Activated CD8-positive, alpha-beta memory T cell treated with anti-CD3 and anti-CD28 coated beads, Interleukin-2, amount 50 U/mL, for 48 hours (primary cell): Measurements from ENCODE around the gene SPAG5.

Source experiments
- DNase-seq: peaks from one replicate; pipeline ENCODE4 v3.0.0-alpha.2; 2020

The SPAG5 gene

GRCh38 chr17:28570716-28571360, 28.0 kb downstream of the SPAG5 start:
- DNase-seq: peak; percentile 78

- DNase-seq: no peak
Measured at GRCh38 chr17:28569446-28569845, 29.4 kb downstream of the SPAG5 start.

- no peak for DNase-seq
Measured at GRCh38 chr17:28567604-28568003, 31.2 kb downstream of the SPAG5 start.

- no peak for DNase-seq
Measured at GRCh38 chr17:28563475-28563874, 35.4 kb downstream of the SPAG5 start.

GRCh38 chr17:28555022-28555421, 43.8 kb downstream of the SPAG5 start:
- no peak for DNase-seq

GRCh38 chr17:28554565-28554964, 44.3 kb downstream of the SPAG5 start:
- no peak for DNase-seq

GRCh38 chr17:28553000-28553505, 45.8 kb downstream of the SPAG5 start:
- DNase-seq: no peak

GRCh38 chr17:28552176-28552999, 46.4 kb downstream of the SPAG5 start, which contains the start of gene UNC119:
Gene UNC119, minus strand, starts transcription at chr17:28552624. Its CDS starts 67 bp downstream, at chr17:28552557.
- peak; percentile 90 for DNase-seq

GRCh38 chr17:28551421-28552175, 47.2 kb downstream of the SPAG5 start:
- DNase-seq: no peak

GRCh38 chr17:28550858-28551257, 48.0 kb downstream of the SPAG5 start:
- DNase-seq: no peak

GRCh38 chr17:28549236-28550132, 49.3 kb downstream of the SPAG5 start:
- DNase-seq: peak; percentile 70

- no peak for DNase-seq
Measured at GRCh38 chr17:28548417-28549130, 50.3 kb downstream of the SPAG5 start.

- DNase-seq: peak; percentile 92
Measured at GRCh38 chr17:28547623-28548416, 51.0 kb downstream of the SPAG5 start.

GRCh38 chr17:28547096-28547622, 51.7 kb downstream of the SPAG5 start:
- no peak for DNase-seq

GRCh38 chr17:28545787-28546415, 52.9 kb downstream of the SPAG5 start:
- DNase-seq: no peak

- no peak for DNase-seq
Measured at GRCh38 chr17:28545141-28545503, 53.7 kb downstream of the SPAG5 start.

- DNase-seq: no peak
Measured at GRCh38 chr17:28544402-28545140, 54.3 kb downstream of the SPAG5 start.

GRCh38 chr17:28541439-28541838, 57.4 kb downstream of the SPAG5 start:
- no peak for DNase-seq

GRCh38 chr17:28540231-28540630, 58.6 kb downstream of the SPAG5 start:
- no peak for DNase-seq
